ENCODE results near the gene TGFBR2. TPM values are rescaled to one million over a fixed set of nuclear protein-coding genes. Genes with fewer than 3 reads are reported as not detected.

The TGFBR2 gene
- total RNA-seq, 8 experiments from 2014 or later = 0.16 to 27.1 (median 2.2) TPM

GRCh38 chr3:30704931-30705890 lies 98.8 kb downstream of the TGFBR2 start:
- Histone ChIP-seq H3K4me1 (replicated peaks in 1 of 2) (peaks cover 0 to 3% of the 10 kb centered on the region in 2 donors), H3K27ac (no peak overlapping the region)

DNA sequence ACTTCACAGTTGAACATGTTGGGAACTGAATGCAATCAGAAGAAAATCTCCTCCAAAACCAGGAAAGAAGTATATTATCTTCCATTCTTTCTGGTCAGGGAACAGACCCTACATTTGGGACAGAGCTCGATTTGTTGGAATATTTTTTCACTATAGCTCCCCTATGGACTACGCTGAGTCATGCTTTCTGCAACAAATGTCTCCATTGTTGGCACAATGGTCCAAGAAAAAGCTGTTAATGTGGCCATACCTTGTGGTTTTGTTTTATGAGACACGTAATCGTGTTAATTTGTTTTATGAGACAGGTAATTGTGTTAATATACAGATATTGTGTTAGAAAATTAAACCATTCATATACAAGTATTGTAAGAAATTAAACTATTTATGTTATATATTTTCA lies 101.4 kb downstream of the TGFBR2 start:
- in situ Hi-C loops (cut with MboI; ENCODE audit: low pct_unique_long_range_greater_than_20kb in 2 of 9, low sequenced_read_pairs in 9 of 9, unreplicated experiment in 9 of 9) = no loop called here

More at GRCh38 chr3:30704931-30705890, 98.8 kb downstream of the TGFBR2 start:
- H3K4me3 ChIP-seq = no peak overlapping the region
- in situ Hi-C loops (cut with MboI; ENCODE audit: low pct_unique_long_range_greater_than_20kb in 2 of 9, low sequenced_read_pairs in 9 of 9, unreplicated experiment in 9 of 9) = no loop called here
- no peak for ATAC-seq (replicated peaks in 6 of 8)
- 69 to 100% (median 92%) methylated on average over 1 to 8 of the region's 9 CpGs for WGBS, 10 experiments

GRCh38 chr3:30708472-30708871 lies 102.1 kb downstream of the TGFBR2 start:
- no peak for ATAC-seq (replicated peaks in 6 of 8)
- H3K27ac ChIP-seq = no peak overlapping the region
- in situ Hi-C loops (cut with MboI; ENCODE audit: low pct_unique_long_range_greater_than_20kb in 2 of 9, low sequenced_read_pairs in 9 of 9, unreplicated experiment in 9 of 9) = no loop called here
- H3K4me3 ChIP-seq = no peak overlapping the region
- no peaks in the 10 kb centered on the region for H3K4me1 ChIP-seq (replicated peaks in 1 of 2)

More for the DNA sequence above, 101.4 kb downstream of the TGFBR2 start:
- ATAC-seq (replicated peaks in 6 of 8) = no peak
- Histone ChIP-seq H3K4me1 (replicated peaks in 1 of 2) (peaks cover 0 to 3% of the 10 kb centered on the region in 2 donors), H3K4me3 (no peak overlapping the region), H3K27ac (no peak overlapping the region)
- WGBS, 10 experiments = 76 to 100% (median 96%) methylated on average over 2 to 4 of the region's 4 CpGs

DNA sequence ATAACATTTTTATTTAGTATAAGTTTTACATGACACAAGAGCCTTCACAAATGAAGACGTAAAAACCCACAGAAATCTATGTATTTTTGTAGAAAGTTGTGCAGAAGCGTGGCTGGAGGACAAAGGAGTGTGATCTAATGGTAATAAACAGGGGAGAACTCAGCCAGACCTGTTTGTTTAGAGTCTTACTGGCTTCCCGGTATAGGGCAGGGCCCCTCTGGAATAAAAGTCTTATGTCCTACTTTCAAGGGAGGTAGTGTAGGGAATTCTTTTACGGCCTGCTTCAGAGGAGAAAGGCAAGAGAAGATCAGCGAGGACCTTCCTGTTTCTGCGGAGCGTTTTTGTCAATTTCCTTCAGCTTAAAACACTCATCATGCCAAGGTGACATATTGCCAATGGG lies 103.6 kb downstream of the TGFBR2 start:
- H3K4me1 ChIP-seq (replicated peaks in 1 of 2) = no peaks in the 10 kb centered on the region
- no peak for ATAC-seq (replicated peaks in 6 of 8)
- H3K27ac ChIP-seq = no peak overlapping the region
- 61 to 100% (median 81%) methylated on average over 1 to 7 of the region's 7 CpGs for WGBS, 10 experiments
- no peak overlapping the region for H3K4me3 ChIP-seq
- in situ Hi-C loops (cut with MboI; ENCODE audit: low pct_unique_long_range_greater_than_20kb in 2 of 9, low sequenced_read_pairs in 9 of 9, unreplicated experiment in 9 of 9) = no loop called here

DNA sequence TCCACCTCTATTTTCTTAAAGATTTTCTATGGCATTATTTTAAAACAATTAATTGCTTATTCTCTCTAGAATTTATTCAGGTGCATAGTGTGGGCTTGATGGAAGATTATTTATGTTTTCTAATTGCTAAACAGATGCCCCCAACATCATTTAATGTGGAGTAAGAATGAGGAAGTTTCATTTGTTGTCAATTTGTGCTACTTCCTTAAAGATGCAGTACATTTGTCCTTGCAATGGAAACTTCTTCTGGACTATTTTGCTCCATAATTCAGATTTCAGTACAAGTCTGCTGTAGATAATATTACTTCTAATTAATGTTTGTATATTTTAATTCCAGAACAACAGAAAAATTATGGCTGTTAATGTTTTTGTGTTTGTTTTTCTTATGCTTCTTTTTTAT lies 104.8 kb downstream of the TGFBR2 start:
- Histone ChIP-seq H3K4me1 (replicated peaks in 1 of 2) (no peaks in the 10 kb centered on the region), H3K27ac (no peak overlapping the region), H3K4me3 (no peak overlapping the region)
- in situ Hi-C loops (cut with MboI; ENCODE audit: low pct_unique_long_range_greater_than_20kb in 2 of 9, low sequenced_read_pairs in 9 of 9, unreplicated experiment in 9 of 9) = no loop called here
- no peak for ATAC-seq (replicated peaks in 6 of 8)

- in situ Hi-C loops (cut with MboI; ENCODE audit: low pct_unique_long_range_greater_than_20kb in 2 of 9, low sequenced_read_pairs in 9 of 9, unreplicated experiment in 9 of 9) = no loop called here
- Histone ChIP-seq H3K4me3 (no peak overlapping the region), H3K27ac (no peak overlapping the region), H3K4me1 (replicated peaks in 1 of 2) (no peaks in the 10 kb centered on the region)
- whole genome bisulfite sequencing, 10 experiments = 40 to 100% (median 92%) methylated on average over 2 of the region's 2 CpGs
- ATAC-seq (replicated peaks in 6 of 8) = no peak
Measured at GRCh38 chr3:30711867-30712266, 105.5 kb downstream of the TGFBR2 start.

DNA sequence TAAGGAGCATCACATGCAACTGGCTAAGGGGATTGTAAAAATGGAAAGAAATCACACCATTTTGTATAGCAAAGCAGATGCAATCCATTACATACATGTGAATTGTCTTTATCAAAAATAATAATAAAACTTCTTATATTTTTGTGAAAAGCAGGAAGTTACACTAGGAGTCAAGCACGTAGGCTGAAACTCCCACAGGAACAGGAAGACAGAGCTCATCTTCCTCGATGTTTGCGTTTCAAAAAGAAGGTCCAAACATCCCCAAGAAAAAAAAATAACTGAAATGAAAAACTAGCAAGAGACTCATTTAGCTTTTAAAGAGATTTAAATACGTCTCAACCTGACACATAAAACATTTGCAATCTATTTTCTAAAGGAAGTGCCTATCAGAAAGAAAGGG lies 106.6 kb downstream of the TGFBR2 start:
- Histone ChIP-seq H3K4me3 (no peak overlapping the region), H3K27ac (no peak overlapping the region), H3K4me1 (replicated peaks in 1 of 2) (no peaks in the 10 kb centered on the region)
- in situ Hi-C loops (cut with MboI; ENCODE audit: low pct_unique_long_range_greater_than_20kb in 2 of 9, low sequenced_read_pairs in 9 of 9, unreplicated experiment in 9 of 9) = no loop called here
- WGBS, 10 experiments = 27 to 100% (median 90%) methylated on average over 1 to 4 of the region's 4 CpGs
- ATAC-seq (replicated peaks in 6 of 8) = no peak

DNA sequence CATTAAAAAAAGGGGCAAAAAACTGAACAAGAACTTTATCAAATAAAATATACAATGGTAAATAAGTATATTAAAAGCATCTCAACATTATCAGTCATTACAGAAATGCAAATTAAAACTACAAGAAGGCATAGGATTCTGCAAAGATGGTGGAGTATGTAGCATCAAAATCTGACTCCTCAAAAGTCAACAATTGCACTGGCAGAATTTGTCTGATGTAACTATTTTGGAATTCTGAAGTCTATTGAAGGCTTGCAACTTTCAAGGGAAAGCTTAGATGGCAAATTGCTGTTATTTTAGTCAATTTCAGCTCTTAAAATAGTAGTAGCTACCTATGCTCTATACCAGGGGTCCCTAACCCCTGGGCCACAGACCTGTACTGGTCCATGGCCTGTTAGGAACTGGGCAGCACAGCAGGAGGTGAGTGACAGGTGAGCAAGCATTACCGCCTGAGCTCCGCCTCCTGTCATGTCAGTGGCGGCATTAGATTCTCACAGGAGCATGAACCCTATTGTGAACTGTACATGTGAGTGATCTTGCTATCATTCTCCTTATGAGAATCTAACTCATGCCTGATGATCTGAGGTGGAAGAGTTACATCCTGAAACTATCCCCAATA lies 107.6 kb downstream of the TGFBR2 start:
- H3K4me1 ChIP-seq (replicated peaks in 1 of 2) = no peaks in the 10 kb centered on the region
- in situ Hi-C loops (cut with MboI; ENCODE audit: low pct_unique_long_range_greater_than_20kb in 2 of 9, low sequenced_read_pairs in 9 of 9, unreplicated experiment in 9 of 9) = no loop called here
- no peak overlapping the region for H3K4me3 ChIP-seq
- H3K27ac ChIP-seq = no peak overlapping the region
- ATAC-seq (replicated peaks in 6 of 8) = no peak
- WGBS, 10 experiments = 77 to 100% (median 100%) methylated on average over 2 to 3 of the region's 3 CpGs; no CpG with 5 or more reads in 7 of the 10 experiments

GRCh38 chr3:30719536-30719935 lies 113.1 kb downstream of the TGFBR2 start:
- Histone ChIP-seq H3K4me3 (no peak overlapping the region), H3K27ac (no peak overlapping the region), H3K4me1 (replicated peaks in 1 of 2) (no peaks in the 10 kb centered on the region)
- WGBS, 10 experiments = 86 to 100% (median 98%) methylated on average over 2 to 3 of the region's 3 CpGs; no CpG with 5 or more reads in 2 of the 10 experiments
- ATAC-seq (replicated peaks in 6 of 8) = no peak
- in situ Hi-C loops (cut with MboI; ENCODE audit: low pct_unique_long_range_greater_than_20kb in 2 of 9, low sequenced_read_pairs in 9 of 9, unreplicated experiment in 9 of 9) = no loop called here

DNA sequence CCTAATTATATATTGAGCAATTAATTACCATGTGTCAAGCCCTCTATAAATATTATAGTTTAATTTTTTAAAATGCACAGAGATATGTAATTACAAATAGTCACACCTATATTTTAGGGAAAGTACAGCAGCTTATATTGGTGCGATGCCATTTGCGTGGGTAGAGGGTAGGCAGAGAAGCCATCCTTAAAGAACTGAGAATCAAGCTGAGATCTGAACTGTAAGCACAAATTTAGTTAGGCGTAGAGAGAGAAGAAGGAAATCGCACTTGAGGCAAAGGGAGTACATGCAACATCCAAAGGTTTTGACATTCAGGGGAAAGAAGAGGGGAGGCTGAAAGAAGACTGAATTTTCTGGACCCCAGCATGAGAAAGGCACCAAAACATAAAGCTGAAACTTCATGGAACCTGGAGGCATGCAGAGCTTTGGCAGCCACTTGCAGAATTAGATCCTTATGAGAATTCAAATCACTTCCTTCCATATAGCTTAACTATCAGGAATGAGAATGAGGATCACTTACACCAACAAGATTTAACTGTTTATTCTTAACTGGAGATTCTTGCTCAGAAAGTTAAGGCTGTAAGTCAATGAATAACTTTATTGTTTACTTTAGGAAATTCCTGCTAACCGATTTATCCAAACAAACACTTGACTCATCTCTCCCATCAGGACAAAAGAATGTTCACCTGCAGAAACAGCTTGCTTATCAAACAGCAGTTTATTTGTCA lies 114.3 kb downstream of the TGFBR2 start:
- ATAC-seq (replicated peaks in 6 of 8) = no peak
- Histone ChIP-seq H3K27ac (no peak overlapping the region), H3K4me1 (replicated peaks in 1 of 2) (no peaks in the 10 kb centered on the region), H3K4me3 (no peak overlapping the region)
- in situ Hi-C loops (cut with MboI; ENCODE audit: low pct_unique_long_range_greater_than_20kb in 2 of 9, low sequenced_read_pairs in 9 of 9, unreplicated experiment in 9 of 9) = no loop called here
- WGBS, 10 experiments = 59 to 100% (median 87%) methylated on average over 1 to 5 of the region's 5 CpGs

DNA sequence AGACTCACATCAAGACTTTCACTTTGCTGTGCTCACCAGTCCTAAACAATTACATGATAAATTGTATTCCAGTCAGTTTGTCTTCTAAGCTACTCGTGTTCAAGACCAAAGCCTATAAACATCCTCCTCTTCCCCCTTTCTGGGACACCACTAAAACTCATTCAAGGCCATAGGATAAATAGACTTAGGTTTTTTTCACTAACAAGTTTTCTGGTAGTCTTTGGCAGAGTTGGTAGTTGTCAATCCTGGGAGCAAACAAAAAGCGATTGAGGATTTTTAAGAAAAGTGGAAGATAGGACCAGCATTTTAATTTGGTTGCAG lies 114.9 kb downstream of the TGFBR2 start:
- Histone ChIP-seq H3K4me3 (no peak overlapping the region), H3K27ac (no peak overlapping the region), H3K4me1 (replicated peaks in 1 of 2) (no peaks in the 10 kb centered on the region)
- in situ Hi-C loops (cut with MboI; ENCODE audit: low pct_unique_long_range_greater_than_20kb in 2 of 9, low sequenced_read_pairs in 9 of 9, unreplicated experiment in 9 of 9) = no loop called here
- WGBS, 10 experiments = 50 to 75% (median 67%) methylated on average over 1 to 2 of the region's 2 CpGs; no CpG with 5 or more reads in 1 of the 10 experiments
- ATAC-seq (replicated peaks in 6 of 8) = no peak

DNA sequence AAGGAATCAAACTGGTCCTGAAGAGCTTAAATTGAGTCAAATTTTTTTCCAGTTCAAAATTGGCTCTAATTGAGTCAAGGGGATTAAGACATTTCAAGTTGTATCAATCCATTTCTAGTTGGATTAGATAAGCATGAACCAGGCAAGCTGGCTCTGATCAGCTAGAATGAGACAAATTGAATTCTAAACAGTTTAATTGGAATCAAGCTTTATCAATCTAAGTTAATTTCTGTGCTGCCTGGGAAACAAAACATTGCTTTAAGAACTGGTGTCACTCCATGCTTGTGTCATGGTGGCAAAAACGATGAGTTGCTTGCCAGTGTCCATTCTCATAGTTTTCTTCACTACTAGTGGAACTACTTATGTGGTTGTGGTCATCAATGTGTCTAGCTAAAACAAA lies 116.8 kb downstream of the TGFBR2 start:
- WGBS, 10 experiments = 20 to 89% (median 78%) methylated on average over 1 of the region's 1 CpG; no CpG with 5 or more reads in 5 of the 10 experiments
- in situ Hi-C loops (cut with MboI; ENCODE audit: low pct_unique_long_range_greater_than_20kb in 2 of 9, low sequenced_read_pairs in 9 of 9, unreplicated experiment in 9 of 9) = no loop called here
- Histone ChIP-seq H3K27ac (no peak overlapping the region), H3K4me3 (no peak overlapping the region), H3K4me1 (replicated peaks in 1 of 2) (no peaks in the 10 kb centered on the region)
- no peak for ATAC-seq (replicated peaks in 6 of 8)

GRCh38 chr3:30724863-30725262 lies 118.5 kb downstream of the TGFBR2 start:
- H3K4me1 ChIP-seq (replicated peaks in 1 of 2) = no peaks in the 10 kb centered on the region
- H3K27ac ChIP-seq = no peak overlapping the region
- 66 to 100% (median 92%) methylated on average over 1 to 3 of the region's 3 CpGs; no CpG with 5 or more reads in 1 of the 10 experiments for WGBS, 10 experiments
- ATAC-seq (replicated peaks in 6 of 8) = no peak
- in situ Hi-C loops (cut with MboI; ENCODE audit: low pct_unique_long_range_greater_than_20kb in 2 of 9, low sequenced_read_pairs in 9 of 9, unreplicated experiment in 9 of 9) = loop anchor here in 1 of 9 experiments (25.0 kb wide), 1 partner anchor 688 kb away; no protein-coding TSS in a partner anchor
- H3K4me3 ChIP-seq = no peak overlapping the region

Measured in motor neuron (in vitro differentiated cells).